Measurements from ENCODE around the gene NHEJ1.

The NHEJ1 gene

DNA sequence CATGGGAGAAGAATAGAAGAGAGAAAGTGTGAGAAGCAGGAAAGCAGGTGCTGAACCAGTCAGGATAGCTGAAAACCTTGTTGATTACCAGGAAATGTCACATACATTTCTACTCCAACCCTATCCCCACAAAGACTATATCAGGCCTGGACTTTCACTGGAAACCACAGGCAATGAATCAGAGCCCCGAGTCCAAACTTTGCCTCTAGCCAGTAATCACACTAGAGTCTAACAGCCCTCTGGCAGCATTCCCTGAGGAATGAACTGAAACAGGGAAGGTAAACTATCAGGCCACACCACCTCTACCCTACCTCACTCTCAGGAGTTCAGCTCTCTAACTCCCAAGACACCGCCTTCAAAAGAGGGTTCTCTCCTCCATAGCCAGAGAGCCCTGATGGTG is 81.2 kb downstream of the NHEJ1 start:
- TF ChIP-seq, protein P1, sequence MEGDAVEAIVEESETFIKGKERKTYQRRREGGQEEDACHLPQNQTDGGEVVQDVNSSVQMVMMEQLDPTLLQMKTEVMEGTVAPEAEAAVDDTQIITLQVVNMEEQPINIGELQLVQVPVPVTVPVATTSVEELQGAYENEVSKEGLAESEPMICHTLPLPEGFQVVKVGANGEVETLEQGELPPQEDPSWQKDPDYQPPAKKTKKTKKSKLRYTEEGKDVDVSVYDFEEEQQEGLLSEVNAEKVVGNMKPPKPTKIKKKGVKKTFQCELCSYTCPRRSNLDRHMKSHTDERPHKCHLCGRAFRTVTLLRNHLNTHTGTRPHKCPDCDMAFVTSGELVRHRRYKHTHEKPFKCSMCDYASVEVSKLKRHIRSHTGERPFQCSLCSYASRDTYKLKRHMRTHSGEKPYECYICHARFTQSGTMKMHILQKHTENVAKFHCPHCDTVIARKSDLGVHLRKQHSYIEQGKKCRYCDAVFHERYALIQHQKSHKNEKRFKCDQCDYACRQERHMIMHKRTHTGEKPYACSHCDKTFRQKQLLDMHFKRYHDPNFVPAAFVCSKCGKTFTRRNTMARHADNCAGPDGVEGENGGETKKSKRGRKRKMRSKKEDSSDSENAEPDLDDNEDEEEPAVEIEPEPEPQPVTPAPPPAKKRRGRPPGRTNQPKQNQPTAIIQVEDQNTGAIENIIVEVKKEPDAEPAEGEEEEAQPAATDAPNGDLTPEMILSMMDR (IDR thresholded peaks at IDR 0.05; ENCODE audit: unreplicated experiment in 3 of 3) = no peak
- no peak overlapping the region for H3K27ac Mint-ChIP-seq
- no peaks in the 10 kb centered on the region for H3K27me3 Mint-ChIP-seq (ENCODE audit: low read depth)
- no peaks in the 10 kb centered on the region for H3K4me1 Mint-ChIP-seq
- no peaks in the 10 kb centered on the region for H3K9me3 Mint-ChIP-seq
- peaks cover 17% of the 10 kb centered on the region for H3K36me3 Mint-ChIP-seq (ENCODE audit: low read depth)
- no peak overlapping the region for H3K4me3 Mint-ChIP-seq

GRCh38 chr2:219078951-219079350 is 81.7 kb downstream of the NHEJ1 start:
- H3K4me1 Mint-ChIP-seq = no peaks in the 10 kb centered on the region
- H3K9me3 Mint-ChIP-seq = no peaks in the 10 kb centered on the region
- H3K36me3 Mint-ChIP-seq (ENCODE audit: low read depth) = peaks cover 21% of the 10 kb centered on the region
- no peaks in the 10 kb centered on the region for H3K27me3 Mint-ChIP-seq (ENCODE audit: low read depth)
- TF ChIP-seq, protein P1 (IDR thresholded peaks at IDR 0.05; ENCODE audit: unreplicated experiment in 3 of 3) = no peak
- no peak overlapping the region for H3K4me3 Mint-ChIP-seq
- no peak overlapping the region for H3K27ac Mint-ChIP-seq

DNA sequence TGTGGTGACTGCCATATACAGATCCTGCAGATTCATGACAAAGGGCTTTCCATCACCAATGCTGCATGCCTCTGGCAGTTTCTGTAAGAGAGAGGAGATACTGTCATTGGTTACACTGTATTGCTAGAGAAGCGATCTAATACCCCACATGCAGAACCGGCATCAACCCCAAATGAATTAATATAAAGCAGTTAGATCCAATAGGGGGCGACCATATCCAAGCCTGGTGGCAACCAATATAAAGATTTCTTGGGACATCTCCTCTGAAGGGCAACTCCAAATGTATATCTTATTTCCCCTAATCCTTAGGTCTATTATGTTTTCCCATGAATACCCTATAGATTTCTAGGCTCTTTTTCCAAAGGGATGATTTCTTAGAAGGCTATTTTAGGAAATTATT is 82.5 kb downstream of the NHEJ1 start:
- Mint-ChIP-seq H3K9me3 (no peaks in the 10 kb centered on the region), H3K4me1 (no peaks in the 10 kb centered on the region), H3K27ac (no peak overlapping the region), H3K27me3 (ENCODE audit: low read depth) (no peaks in the 10 kb centered on the region), H3K36me3 (ENCODE audit: low read depth) (peaks cover 23% of the 10 kb centered on the region), H3K4me3 (no peak overlapping the region)
- TF ChIP-seq, protein P1 (IDR thresholded peaks at IDR 0.05; ENCODE audit: unreplicated experiment in 3 of 3) = no peak

DNA sequence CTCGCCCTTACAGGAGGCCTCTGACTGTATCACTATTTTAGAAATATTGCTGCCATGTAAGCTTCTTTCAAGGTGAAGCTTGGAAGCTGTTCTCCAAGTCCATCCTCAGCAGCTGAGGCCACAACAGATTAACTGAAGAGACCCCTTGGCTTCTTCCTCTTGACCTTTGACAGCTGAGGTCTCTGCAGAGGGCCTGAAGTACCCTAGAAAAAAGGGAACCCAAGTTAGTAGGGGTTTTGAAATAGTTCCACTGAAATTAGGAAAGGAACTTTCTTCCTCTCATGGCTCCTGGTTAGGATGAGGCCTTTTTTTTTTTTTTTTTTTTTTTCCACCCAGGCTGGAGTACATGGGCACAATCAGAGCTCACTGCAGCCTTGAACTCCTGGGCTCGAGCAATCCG is 84.4 kb downstream of the NHEJ1 start:
- TF ChIP-seq, protein P1 (IDR thresholded peaks at IDR 0.05; ENCODE audit: unreplicated experiment in 3 of 3) = no peak
- Mint-ChIP-seq H3K27ac (no peak overlapping the region), H3K27me3 (ENCODE audit: low read depth) (no peaks in the 10 kb centered on the region), H3K9me3 (no peaks in the 10 kb centered on the region), H3K36me3 (ENCODE audit: low read depth) (peaks cover 23% of the 10 kb centered on the region), H3K4me1 (no peaks in the 10 kb centered on the region), H3K4me3 (no peak overlapping the region)

DNA sequence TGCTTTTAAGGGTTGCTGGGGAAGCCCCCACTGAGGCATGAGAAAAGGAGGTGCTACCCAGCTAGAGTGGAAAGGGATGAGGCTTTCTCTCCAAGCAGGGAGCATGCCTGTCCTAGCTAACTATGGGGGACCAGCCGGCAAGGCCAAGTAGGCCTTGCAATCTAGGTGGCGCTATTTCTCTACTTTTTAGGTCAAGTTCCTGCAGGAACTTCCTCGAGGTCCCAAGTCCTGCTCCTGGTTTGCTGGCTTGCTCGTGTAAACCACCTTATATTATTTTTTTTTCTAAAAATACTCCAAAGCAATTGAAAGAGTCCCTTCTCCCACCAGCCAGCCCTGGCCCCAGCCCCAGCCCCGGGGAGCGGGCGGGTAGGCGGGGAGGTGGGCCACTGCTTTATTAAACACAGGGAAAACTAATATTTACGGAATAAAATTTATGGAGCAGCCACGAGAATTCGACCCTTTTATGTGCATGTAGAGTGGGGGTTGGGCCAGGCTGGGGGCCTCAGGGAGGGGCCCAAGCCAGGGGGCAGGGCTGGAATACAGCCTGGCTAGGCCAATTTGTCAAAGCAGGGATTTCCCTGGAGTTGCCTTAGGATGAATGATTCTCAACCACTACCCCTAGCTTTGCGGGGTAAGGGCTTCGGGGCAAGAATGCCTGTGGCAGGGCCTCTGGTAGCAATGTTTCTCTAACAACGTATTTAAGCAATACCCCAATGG is 87.0 kb downstream of the NHEJ1 start:
- TF ChIP-seq, protein P1 (IDR thresholded peaks at IDR 0.05; ENCODE audit: unreplicated experiment in 3 of 3) = peak; percentile 44 to 65 (median 60)
- H3K4me3 Mint-ChIP-seq = no peak overlapping the region
- no peaks in the 10 kb centered on the region for H3K27me3 Mint-ChIP-seq (ENCODE audit: low read depth)
- no peaks in the 10 kb centered on the region for H3K9me3 Mint-ChIP-seq
- no peak overlapping the region for H3K27ac Mint-ChIP-seq
- no peaks in the 10 kb centered on the region for H3K4me1 Mint-ChIP-seq
- peaks cover 23% of the 10 kb centered on the region for H3K36me3 Mint-ChIP-seq (ENCODE audit: low read depth)

GRCh38 chr2:219072741-219073250 is 87.8 kb downstream of the NHEJ1 start:
- Mint-ChIP-seq H3K36me3 (ENCODE audit: low read depth) (peaks cover 23% of the 10 kb centered on the region), H3K27me3 (ENCODE audit: low read depth) (no peaks in the 10 kb centered on the region)

More at GRCh38 chr2:219072741-219073250, 87.8 kb downstream of the NHEJ1 start:
- no peak overlapping the region for H3K27ac Mint-ChIP-seq
- no peaks in the 10 kb centered on the region for H3K4me1 Mint-ChIP-seq
- H3K9me3 Mint-ChIP-seq = no peaks in the 10 kb centered on the region
- TF ChIP-seq, protein P1 (IDR thresholded peaks at IDR 0.05; ENCODE audit: unreplicated experiment in 3 of 3) = no peak
- no peak overlapping the region for H3K4me3 Mint-ChIP-seq
